HG02840 (cell line): ENCODE results near the gene SYNGR1.

ENCODE experiments used
- ATAC-seq: cut with Tn5 transposase; IDR thresholded peaks from one replicate; pipeline ENCODE4 v1.9.1; 2021; ENCODE audit warnings: mild to moderate bottlenecking, moderate library complexity, moderate number of reproducible peaks; ENCODE audit not compliant: unreplicated experiment, low FRiP score

Gene SYNGR1, protein sequence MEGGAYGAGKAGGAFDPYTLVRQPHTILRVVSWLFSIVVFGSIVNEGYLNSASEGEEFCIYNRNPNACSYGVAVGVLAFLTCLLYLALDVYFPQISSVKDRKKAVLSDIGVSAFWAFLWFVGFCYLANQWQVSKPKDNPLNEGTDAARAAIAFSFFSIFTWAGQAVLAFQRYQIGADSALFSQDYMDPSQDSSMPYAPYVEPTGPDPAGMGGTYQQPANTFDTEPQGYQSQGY

DNA sequence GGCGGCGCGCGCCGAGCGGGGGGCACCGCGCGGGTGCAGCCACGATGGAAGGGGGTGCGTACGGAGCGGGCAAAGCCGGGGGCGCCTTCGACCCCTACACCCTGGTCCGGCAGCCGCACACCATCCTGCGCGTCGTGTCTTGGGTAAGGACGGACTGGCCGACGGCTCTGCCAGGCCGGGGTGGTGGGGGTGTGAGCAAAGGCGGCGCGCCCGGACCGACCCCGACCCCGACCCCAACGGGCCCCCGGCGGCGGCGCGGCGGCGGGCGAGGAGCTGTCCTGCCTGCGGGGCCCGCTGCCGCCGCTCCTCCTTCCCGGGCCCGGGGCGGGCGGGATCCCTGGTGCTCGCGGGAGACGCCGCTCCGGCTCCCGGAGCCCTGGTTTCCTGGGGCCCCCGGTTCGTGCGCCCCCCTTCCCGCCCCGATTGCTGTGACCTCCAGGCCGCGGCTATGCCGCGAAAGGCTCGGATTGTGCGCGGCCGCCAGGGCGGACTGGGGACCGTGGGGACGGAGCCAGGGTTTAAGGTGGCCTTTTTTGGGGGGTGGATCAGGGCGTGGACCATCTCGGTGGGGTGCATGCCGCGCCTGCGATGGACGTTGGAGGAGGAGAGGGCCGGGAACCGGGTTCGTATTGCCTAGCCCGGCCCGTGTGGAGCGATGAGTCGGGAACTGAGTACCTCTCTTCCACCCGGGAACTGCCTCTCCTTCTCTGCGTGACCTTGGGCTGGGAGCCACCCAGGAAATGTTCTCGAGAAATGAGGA is at the start of gene SYNGR1:
Gene SYNGR1 (plus strand): TSS at position 25 of the 760 bp plus-strand sequence. CDS start 20 bp downstream, at position 45.
- no peak for ATAC-seq

DNA sequence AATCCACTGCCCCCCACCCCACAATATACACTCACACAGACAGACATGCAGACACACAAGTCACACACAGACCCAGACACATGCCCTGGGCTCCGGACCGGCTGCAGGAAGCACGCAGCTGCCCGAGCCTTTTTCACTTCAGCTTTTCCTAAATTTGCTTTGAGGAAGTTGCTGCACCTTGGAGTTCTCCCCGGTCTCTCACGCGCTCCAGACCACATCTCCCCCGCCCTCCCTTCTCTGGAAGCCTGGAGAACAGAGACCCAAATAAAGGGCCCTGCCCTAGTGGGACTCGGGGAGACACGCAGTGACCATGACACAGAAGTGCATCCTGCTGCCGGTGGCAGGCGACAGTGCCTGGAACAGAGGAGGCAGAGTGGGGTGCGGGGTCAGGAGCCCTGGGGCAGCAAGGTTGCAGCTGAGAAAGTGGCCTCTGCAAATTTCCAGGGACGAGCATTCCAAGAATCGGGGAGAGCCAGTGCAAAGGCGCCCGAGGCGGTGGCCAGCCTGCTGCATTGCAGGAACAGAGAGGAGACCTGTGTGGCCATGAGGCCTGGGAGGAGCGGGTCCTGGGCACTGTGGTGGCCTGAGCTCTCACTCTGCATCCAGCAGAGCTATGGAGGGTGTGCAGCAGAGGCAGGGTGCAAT is 49.5 kb upstream of the SYNGR1 start:
- ATAC-seq: no peak

DNA sequence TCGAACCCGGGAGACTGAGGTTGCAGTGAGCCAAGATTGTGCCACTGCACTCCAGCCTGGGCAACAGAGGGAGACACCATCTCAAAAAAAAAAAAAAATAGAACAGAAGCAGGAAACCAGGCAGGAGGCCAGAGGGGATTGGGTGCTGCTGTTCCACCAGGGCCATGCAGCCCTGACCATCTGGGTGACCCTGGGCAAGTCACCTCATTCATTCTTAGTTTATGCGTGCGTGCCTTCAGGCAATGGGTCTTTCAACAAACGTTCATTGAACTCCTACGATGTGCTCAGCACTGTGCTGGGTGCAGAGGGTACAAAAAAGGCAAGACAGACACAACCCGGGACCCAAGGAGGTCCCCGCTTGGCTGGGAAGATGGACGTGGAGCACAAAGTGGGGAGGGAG is 48.7 kb upstream of the SYNGR1 start:
- ATAC-seq: no peak

DNA sequence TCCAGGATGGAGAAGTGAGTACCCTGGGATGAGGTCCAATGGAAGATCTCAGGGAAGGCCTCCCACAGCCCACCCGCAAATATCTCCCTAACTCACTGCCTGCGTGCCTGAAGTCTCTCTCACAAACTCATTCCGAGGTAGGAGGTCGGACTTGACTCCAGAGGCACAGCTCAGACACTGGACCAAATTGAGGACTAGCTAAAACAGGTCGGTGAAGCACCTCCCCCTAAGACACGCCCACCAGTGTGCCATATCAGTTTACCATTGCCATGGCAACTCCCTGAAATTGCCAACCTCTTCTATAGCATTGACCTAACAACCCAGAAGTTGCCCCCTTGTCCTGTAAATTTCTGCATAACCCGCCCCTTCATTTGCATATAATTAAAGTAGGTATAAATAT is 47.9 kb upstream of the SYNGR1 start:
- no peak for ATAC-seq

DNA sequence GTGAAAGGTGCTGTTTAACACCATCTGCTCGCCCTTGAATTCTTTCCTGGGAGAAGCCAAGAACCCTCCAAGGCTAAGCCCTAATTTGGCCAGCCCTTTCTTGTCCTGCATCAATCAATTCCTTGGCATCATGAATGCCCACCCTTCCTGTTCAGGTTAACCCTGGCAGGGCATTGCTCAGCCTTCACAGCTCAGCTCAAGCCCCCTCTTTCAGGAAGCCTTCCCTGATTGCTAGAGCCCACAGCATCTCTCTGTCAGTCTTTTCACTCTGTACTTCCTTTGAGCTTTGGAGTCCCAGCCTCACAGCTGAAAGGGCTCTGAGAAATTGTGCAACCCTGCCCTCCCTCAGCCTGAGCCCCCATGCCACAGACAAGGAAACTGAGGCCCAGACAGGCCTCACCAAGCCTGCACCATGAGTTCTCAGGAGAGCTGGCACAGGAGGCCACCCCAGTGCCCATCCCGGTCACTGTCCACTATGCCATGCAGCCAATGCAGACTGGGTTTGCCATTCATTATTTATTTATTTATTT is 47.3 kb upstream of the SYNGR1 start:
- no peak for ATAC-seq

DNA sequence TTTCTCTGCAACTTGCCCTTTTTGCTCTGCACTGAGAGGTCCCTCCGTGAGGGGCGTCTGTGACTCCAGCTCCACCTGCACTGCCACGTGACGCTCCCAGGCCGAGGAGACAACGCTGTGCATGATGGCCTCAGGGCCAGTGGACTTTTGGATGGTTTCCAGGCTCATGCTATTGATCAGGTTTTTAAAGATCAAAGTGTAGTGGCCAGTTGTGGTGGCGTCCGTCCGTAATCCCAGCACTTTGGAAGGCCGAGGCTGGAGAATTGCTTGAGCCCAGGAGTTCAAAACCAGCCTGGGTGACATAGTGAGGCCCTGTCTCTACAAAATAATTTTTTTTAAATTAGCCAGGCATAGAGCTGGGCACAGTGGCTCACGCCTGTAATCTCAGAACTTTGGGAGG is 46.4 kb upstream of the SYNGR1 start:
- no peak for ATAC-seq

DNA sequence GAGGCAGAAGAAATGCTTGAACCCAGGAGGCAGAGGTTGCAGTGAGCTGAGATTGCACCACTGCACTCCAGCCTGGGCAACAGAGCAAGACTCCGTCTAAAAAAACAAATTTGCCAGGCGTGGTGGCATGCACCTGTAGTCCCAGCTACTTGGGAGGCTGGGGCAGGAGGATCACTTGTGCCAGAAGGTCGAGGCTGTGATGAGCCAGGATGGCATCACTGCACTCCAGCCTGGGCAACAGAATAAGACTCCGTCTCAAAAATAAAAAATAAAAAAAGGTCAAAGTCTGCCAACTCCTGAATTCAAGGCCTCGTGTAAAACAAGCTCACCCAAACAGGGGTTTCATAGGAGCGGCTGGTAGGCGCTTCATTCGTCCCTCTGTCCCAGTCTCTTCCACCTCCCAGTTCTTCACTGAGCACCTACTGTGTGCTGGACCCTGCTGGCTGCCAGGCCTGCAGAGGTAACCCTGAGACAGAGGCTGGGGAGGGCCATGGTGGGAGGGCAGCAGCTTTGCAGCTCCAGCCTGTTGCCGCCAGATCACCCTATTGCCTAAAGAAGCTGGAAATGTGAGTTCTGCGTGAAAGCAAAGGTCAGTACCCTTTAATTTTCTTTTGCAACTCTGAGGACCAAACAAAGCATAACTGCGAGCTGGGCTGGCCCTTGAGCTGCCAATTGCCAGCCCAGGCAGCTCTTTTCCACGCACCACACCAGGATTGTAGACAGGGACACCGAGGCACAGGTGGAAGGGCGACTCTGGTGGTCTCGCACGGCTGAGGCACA is 45.7 kb upstream of the SYNGR1 start:
- no peak for ATAC-seq

DNA sequence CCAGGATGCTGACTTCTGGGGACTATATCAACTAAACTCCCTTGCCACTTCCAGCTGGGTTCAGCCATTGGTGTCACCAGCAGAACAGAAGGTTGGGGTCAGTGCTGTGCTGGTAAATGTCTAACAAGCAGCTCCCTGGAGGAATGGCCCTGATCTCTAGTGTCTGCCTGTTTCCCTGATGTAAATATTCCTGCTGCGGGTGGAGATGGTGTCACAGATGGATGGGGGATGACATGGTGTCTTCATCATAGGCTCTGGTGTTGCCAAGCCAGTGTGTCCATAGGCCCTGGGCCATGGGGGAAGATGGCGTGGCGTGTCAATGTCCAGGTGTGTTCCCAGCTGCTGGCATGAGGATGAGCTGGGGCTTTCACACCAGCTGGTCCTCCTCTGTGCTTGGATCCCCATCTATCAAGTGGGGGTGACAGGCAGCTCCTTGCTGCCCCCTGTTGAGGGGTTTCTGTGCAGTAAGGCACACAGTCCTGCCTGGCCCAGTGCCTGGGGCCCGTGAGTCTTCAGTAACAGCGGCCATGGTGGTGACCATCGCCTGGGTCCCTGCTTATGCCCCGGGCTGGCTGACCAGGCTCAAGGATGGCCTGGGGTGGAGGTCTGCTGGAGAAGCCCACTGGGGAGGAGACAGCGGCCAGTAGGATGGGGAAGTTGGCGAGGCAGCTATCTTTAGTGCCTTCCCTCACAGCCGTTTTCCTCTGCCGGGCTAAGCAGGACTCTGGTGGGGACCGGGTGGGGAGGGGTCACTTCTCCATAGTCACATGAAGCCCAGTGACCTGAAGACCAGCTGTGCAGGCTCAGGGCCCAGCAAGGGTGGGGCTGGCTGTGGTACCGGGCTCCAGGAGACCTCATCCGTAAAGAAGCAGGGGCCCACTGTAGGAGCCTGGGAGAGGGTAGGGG is 43.1 kb upstream of the SYNGR1 start:
- no peak for ATAC-seq

DNA sequence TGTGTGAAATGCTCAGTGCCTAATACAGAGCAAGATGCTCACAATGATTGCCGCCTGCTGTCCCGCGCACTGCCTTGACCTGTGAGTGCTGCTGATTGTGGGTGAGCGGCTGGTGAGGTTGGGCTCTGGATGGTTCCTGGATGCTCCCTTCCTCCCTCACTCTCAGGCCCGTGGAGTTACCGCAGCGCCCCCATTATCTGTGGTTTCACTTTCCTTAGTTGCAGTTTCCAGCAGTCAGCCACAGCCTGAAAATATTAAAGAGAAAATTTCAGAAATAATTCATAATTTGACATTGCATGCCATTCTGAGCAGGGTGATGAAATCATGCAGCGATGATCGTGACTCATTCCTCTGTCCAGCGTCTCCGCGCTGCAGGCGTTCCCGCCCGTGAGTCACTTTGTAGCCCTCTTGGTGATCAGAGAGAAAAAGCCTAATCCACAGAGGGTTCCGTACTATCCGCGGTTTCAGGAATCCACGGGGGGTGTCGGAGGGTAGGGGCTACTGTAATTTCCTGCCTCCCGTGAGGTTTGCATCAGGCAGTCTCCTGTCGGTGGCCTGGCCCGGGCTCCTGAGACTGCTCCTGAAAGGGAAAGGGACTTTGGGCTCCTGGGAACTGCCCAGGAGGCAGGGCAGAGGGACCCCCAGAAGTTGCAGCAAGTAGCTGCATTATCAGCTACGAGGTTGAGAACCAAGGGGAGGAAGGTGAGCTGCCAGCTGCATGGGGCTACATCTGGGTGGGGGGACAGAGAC is 41.0 kb upstream of the SYNGR1 start:
- ATAC-seq: no peak

DNA sequence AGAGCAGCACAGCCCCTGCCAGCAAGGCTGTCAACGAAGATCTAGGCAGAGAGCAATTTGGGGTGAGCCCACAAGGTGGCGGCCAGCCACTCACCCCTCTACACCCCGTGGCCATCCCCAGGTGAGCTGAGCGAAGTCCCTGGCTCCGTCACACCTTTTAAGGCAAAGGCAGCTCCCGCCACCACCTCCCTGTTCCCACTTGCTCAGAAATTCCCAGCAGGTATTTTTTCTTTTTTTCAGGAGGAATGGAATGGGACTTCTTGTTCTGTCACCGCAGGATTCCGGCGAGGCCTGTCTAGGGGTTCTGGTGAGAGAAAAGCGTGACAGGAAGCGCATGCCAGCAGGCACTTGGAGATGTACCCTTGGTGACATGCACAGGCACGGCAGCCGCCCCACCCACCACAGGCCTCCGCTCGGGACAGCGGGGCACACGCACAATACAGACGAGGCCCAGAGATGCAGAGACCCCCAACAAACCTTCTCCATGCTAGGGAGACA is 40.4 kb upstream of the SYNGR1 start:
- no peak for ATAC-seq

DNA sequence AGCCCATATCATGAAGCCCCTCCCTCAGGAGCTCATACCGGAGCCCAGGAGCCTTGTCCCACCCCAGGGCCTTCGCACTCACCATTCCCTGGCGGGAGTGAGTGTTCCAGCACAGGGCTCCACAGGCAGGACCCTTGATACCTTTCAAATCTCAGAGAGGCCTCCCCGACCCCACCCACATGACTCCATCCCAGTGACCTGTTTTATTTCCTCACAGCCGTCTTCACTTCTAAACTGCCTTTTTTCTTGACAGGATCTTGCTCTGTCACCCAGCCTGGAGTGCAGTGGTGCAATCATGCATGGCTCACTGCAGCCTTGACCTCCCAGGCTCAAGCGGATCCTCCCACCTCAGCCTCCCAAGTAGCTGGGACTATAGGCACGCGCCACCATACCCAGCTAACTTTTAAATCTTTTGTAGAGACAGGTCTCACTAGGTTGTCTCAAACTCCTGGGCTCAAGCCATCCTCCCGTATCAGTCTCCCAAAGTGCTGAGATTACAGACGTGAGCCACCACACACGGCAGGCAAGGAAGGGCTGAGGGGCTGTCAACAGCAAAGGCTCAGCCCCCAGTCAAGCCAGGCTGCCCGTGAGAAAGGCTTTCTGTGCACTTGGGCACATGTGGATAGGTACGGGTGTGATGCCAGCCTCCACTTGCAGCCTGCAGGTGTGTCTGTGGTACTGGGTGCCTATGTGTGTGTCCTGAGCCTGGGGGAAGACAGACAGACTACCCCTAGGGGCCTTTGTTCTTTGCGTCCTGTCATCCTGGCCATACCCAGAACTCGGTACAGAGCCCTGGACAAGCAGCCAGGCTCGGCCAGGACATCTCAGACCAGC is 39.7 kb upstream of the SYNGR1 start:
- ATAC-seq: no peak

DNA sequence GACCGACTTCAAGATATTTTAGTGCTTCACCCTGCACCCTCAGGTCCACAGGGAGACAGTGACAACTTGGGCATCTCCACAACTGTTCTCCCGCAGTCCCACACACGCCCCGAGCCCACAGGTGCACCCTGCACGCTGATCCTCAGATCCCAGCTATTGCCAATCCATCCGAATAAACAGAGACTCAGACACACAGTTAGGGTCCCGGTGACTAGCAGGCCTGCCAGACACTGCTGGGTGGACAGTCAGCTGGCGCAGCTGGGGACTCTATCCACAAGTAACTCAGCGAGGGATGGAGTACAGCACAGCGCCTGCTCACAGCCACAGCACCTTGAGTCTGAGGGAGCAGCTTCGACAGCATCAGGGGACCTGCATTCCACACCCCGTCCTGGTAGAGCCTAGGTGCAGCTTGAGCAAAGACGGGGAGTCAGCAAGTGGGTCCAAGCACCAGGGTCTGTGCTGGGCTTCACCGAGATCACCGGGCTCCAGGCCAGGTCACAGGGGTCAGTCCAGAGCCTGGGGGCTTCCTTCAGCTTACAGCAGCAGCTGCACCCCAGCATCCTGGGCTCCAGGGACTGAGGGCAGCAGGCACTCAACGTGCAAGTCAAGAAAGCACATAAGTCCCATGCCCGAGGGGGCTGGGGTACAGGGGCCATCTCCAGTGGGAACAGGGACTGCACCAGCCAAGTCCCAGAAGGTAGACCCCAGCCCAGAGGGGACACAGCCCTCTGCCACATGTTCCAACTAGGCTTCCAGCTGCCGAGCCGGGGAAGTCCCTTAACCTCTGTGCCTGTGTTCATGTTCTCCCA is 38.0 kb upstream of the SYNGR1 start:
- no peak for ATAC-seq

DNA sequence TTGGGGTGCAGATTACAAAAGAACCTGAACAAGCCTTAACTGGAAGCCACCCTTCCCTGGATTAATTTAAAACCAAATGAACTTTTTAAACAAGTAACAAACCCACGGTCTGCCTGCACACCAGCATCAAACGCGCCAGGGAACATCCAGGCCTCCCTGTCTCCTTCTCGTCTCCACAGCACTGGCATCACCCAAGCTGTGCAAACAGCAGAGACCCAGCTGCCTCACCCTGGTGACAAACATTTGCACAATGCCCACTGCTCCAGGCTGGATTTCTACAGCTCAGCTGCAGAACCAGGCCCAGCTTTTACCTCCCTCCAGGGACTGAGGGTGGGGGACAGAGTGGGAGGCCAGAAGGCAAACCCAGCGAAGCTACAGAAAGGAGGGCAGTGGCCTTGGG is 37.4 kb upstream of the SYNGR1 start:
- no peak for ATAC-seq

DNA sequence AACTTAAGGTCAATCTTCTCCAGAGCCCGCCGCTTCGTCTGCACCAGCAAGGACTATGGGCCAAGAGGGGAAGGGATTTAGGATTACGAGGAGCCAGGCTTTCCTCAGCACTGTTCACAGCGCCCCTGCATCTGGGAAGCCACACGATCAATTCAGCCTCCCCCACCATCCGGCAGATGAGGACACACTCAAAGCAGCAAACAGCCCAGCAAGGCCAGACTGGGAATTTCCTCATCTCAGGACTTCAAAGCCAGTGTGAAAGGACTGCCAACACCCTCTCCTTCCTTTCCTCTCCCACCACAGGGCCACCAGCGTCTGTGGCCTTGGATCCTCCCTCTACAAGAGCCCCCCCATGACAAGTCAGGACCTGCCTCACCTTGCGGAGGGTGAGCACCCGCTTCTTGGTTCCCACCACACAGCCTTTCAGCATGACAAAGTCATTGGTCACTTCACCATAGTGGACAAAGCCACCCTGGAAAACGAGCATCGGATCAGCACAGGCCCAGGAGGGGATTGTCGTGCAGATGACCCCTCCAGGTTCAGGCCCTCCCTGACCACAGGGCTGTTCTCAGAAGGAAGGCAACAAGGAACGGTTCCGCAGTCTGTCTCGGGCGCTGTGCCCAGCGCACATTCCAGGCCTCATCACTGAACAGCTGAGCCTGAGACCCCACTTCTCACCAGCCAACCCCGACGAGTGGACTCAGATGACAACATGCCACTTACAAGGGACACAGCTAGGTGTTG is 36.4 kb upstream of the SYNGR1 start:
- ATAC-seq: no peak

DNA sequence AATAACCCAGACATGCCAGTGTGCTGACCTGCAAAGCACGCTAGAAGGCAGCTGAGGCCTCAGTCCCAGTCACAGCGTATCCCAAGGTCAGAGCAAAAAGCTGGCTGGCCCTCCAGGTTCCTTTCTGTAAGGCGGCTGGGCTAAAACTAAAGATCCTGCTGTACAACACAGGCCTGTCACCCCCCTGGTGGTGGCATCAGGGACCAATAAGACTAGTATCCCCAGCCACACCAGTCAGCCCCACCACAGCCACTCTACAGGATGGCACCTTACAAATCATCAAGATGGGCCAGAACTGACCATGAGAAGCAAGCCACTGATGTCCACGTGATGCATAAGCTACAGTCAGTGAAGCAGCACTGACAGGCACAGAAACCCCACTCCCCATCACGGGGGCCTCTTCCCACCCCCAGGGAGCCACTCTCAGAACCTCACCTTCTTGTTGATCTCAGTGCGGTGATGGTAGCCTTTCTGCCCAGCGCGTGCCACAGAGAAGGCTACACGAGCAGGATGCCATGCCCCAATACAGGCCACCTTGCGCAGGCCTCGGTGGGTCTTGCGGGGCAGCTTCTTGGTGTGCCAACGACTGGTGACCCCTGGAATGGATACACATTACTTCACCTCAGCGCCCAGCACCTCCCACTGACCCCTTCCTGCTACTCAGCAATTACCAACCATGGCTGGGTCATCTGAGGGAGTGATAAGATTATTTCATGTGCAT is 35.4 kb upstream of the SYNGR1 start:
- no peak for ATAC-seq

DNA sequence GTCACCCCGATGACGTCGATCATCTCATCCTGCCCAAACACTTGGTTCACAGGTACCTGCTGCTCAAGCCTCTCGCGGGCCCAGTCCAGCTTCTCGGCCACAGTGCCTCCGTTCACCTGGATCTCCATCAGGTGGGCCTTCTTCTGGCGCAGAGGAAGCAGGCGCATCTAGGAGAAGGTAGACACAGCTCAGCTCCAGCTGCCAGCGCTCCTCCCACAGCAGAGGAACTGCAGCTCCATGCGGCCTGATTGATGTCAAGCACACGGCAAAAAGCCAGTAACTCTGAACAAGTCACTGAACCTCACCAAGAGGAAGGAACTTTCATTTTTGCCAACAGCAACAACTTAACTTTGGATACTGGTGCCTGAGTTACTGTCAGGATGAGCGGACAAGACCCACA is 34.4 kb upstream of the SYNGR1 start:
- no peak for ATAC-seq
